NK-92 (cell line): ENCODE measurements around the gene TSC2.

Source experiments
- DNase-seq: peaks from one replicate; lab custom pipeline; 2025; ENCODE audit not compliant: unreplicated experiment; lab: John Stamatoyannopoulos, UW

The TSC2 gene

DNA sequence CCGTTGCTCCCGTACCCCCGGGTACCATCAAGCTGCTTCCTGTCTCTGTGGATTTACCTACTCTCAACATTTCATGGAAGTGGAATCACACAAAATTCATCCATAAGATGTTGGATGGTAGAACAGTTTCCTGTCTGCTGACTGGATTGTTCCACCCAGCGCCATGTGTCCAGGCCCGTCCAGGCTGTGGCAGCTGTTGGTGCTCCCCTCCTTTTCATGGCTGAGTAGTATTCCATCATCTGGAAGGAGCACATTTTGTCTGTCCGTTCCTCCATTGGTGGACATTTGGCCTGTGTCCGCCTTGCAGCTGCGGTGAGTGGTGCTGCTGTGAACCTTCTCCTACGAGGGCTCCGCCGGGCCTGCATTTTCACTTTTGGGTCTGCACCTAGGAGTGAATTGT lies 18.4 kb downstream of the TSC2 start:
- no peak for DNase-seq

DNA sequence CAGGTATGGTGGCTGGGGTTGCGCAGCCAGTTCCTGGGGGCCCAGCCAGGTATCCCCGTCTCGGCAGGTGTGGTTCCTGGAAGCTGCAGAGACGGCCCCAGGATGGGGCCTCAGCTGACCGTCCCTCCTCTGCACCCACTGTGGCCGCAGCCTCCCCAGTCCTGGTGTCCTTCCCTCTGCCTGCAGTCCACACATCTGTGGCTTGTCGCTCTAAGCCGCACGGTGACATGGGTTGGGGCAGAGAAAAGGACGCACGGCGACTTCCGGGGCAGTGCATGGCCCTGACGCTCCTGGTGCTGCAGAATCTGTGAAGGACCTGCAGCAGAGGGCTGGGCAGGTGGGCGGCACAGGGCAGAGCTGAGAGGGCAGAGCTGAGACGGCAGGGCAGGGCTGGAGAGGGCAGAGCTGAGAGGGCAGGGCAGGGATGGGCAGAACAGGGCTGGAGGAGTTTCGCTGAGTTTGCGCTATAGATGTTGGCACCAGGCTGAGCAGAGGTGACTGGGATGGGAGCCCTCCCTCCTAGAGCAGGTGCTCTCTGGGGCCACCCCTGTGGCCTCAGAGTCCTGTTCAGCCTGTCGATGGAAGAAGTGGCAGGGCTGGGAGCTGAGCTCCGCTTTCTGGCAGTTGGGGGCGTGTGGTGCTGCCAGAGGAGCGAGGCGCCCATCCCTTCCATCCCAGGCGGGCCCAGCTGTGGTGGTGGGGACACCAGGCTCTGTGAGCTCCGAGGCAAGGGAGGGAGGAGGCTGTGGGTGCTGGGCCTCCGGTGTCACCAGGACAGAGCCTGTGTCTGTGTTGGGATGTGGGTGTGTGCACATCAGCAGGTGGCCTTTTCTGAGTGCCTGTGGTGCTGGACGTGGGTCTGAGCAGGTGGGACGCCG lies 23.0 kb downstream of the TSC2 start:
- no peak for DNase-seq

DNA sequence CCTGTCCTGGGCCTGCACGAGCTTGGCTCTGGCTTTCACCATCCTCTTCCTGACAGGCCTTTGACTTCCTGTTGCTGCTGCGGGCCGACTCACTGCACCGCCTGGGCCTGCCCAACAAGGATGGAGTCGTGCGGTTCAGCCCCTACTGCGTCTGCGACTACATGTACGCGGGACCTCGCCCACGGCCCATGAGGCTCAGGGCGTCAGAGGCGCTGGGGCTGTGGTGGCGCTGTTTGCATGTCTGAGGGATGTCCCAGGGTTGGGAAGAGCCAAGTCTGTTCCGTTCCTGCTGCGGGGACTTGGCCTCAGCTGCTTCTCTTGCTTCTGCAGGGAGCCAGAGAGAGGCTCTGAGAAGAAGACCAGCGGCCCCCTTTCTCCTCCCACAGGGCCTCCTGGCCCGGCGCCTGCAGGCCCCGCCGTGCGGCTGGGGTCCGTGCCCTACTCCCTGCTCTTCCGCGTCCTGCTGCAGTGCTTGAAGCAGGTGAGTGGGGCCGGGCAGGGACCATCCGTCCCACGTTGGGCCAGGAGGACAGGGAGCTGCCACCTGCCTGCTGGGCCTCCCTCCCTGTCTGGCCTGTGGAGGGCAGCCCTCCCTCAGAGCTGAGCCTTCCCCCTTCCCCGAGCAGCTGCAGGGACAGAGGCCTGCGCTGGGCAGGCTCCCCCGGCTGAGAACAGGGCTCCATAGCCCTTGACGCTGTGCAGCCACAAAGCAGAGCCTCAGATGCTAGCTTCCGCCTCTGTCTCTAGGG lies 23.8 kb downstream of the TSC2 start:
- no peak for DNase-seq

DNA sequence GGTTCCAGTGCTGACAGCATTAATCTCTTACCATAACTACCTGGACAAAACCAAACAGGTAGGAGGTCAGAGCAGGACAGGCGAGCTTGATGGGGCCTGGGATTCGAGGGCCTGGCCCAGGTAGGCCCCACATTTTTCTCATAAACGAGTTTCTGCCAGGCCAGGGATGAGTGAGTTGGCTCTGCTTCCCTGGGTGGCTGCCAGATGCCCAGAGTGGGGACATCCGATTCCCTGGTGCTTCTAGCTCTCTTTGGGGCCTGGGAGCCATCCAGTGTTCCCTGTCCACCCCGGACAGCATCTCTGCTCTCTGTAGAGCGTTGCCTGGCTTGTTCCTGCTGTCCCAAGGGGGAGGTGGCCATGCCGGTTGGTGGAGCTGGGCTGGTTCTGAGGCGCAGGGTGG lies 25.1 kb downstream of the TSC2 start:
- no peak for DNase-seq

DNA sequence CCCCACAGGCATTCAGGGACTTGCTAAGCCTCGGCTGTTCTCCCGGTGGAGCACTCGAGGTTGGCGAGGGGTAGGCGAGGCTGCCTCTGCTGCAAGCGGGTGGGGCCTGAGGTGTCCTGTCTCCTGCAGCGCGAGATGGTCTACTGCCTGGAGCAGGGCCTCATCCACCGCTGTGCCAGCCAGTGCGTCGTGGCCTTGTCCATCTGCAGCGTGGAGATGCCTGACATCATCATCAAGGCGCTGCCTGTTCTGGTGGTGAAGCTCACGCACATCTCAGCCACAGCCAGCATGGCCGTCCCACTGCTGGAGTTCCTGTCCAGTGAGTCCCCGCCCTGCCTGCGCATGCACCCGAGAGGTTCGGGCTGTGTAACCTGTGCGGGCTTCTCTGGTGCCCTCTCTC lies 26.3 kb downstream of the TSC2 start:
- no peak for DNase-seq

DNA sequence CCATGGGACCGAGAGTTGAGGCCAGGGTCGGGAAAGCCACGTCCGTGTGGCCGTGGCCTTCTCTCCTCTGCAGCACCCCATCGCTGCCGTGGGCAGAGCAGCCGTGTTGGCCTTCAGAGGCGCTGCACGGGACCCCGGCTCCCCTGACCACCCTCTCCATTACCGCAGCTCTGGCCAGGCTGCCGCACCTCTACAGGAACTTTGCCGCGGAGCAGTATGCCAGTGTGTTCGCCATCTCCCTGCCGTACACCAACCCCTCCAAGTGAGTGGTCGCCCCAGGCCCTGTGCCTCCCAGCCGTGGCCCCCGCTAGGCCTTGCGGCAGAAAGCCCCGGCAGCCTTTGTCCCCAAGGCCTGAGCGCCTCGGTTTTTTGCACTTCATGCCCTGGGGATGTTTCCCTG lies 27.8 kb downstream of the TSC2 start:
- no peak for DNase-seq

DNA sequence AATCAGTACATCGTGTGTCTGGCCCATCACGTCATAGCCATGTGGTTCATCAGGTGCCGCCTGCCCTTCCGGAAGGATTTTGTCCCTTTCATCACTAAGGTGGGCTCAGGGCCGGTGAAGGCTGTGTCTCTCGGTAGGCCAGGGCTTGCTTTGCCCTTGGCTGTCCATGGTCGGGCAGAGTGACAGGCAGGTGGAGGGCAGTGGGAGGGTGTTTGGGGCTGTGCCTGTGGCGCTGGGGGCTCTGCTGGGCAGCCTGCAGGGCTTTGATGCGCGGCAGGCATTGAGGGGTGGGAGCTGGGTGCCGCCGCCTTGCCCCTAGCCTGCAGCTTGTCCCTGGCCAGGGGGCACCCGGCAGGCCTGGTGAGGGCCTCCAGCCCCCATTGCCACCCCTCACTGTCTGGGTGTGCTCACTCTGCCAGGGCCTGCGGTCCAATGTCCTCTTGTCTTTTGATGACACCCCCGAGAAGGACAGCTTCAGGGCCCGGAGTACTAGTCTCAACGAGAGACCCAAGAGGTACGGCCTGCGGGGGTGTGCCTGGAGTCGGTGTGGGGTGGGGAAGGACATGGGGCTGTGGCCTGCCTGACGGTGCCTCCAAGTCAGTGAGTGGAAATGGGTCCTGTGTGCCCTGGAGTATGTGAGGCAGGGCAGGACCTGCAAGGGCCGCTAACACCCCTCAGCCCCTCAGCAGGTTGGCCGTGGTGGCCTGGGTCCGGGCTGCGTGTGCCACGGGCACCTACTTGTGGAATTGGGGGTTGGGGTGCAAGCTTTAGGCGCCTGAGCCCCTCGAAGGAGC lies 28.5 kb downstream of the TSC2 start:
- DNase-seq: no peak

DNA sequence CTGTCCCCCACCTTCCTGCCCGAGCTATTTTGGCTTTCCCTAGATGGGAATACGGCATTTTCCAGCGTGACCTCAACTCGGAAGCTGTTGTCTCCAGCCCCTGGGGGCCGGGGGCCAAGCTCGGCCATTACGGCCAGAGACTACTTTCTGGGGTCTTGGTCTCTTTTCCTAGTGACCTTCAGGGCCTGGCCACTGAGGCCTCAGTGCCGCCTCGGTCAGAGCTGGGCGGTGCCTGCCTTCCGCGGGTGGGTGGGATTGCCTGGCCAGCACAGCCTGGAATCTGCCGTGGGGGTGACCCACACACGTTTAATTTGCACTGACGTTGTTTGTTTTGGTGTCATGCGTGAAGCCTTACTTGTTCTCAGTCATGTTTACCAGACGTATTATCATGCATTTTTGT lies 29.2 kb downstream of the TSC2 start:
- no peak for DNase-seq

DNA sequence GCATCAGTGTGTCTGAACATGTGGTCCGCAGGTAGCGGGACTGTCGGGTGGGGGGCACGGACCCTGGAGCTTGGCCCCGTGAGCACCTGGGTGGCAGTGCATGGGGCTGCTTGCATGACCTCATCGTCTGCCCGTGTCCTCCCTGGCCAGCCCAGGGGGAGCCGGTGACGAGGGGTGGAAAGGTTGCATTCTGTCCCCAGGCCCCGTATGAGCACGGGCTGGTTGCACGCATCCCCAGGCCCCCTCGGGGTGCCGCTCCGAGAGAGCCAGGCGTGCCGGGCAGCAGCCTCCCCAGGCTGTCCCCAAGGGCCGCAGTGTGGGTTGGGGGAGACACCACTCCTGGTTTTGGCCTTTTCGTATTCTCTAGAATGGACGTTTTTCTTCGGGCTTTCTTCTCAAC lies 29.9 kb downstream of the TSC2 start:
- no peak for DNase-seq

DNA sequence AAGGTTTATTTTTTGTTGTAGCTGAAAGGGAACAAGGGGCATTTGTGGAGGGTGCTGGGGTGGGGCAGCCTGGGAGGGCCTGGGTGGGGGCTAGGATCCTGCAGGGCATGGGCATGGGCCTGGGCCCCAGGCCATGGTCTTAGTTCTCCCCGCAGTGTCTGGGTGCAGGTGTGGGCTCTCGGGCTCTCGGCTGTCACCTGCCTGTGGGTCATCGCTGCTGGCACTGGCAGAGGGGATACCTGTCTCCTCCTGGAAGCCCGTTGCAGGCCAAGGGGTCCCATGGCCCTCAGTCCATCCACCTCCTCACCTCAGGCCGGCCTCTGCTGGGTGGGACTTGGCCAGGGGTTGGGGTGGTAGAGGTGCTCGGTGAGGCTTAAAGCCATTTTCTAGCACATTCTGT lies 30.3 kb downstream of the TSC2 start:
- DNase-seq: no peak

DNA sequence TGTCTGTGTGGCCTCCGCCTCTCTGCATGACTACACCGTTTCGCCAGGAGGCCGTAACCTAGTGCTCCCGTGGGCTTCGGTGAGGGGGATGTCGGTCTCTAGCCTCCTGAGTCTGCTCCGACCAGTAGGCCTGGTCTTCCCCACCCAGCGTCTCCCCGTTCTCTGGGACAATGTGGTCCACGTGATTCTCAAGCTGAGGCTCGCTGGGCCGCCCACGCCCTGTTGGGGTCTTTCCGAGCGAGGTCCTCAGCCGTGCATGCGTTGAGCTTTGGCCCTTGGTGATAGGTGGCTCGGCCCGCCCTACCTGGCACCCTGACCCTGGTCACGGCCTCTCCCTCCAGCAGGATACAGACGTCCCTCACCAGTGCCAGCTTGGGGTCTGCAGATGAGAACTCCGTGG lies 30.9 kb downstream of the TSC2 start:
- DNase-seq: no peak

DNA sequence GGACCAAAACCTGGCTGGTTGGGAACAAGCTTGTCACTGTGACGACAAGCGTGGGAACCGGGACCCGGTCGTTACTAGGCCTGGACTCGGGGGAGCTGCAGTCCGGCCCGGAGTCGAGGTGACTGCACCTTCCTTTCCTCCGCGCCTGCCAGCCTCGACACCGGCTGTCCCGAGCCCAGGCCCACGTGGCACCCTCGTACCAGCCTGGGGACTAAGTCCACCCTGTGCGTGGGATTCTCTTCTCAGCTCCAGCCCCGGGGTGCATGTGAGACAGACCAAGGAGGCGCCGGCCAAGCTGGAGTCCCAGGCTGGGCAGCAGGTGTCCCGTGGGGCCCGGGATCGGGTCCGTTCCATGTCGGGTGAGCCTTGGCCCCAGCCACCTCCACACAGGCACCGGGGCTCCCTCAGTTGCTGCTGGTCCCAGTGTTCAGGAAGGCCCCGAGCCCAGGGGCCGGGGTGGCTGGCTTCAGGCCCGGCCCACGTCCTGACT lies 31.6 kb downstream of the TSC2 start:
- no peak for DNase-seq

DNA sequence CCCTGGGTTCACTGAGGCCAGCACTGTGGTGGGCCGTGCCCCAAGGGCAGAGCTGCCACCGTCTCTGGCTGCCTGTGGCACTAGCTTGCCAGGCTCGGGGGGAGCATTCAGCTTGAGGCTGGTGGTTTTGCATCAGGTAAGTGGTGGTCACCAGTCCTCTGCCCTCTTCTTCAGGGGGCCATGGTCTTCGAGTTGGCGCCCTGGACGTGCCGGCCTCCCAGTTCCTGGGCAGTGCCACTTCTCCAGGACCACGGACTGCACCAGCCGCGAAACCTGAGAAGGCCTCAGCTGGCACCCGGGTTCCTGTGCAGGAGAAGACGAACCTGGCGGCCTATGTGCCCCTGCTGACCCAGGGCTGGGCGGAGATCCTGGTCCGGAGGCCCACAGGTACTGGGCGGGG lies 32.2 kb downstream of the TSC2 start:
- DNase-seq: no peak

DNA sequence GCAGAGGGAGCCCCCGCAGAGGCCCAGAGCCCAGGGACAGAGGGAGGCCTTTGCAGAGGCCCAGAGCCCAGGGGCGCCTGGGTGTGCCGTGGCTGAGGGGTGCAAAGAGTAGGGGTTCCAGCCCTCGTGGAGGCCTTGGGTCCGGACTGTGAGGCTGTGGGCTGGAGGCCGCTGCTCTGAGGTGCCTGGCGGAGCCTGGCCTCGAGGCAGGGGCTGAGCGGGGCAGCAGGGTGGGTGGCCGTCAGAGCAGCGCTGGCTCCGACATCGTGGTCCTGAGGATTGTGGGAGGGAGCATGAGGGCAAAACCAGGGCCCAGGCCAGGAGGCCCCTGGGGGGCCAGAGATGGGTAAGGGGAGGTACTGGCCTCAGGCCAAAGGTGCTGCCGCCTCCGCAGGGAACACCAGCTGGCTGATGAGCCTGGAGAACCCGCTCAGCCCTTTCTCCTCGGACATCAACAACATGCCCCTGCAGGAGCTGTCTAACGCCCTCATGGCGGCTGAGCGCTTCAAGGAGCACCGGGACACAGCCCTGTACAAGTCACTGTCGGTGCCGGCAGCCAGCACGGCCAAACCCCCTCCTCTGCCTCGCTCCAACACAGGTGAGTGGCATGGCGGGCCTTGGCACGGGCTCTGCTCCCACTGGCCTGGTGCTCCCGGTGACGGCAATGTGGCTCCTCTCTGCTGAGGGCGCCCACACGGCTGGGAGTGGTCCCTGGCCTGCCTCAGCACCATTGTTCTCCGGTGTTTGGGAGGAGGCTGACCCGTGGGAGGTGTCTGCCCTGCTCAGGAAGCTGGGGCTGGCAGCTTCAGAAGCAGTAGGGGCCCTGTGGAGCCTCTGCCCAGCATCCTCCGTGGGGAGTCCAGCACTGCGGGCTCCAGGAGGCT lies 33.7 kb downstream of the TSC2 start:
- no peak for DNase-seq

DNA sequence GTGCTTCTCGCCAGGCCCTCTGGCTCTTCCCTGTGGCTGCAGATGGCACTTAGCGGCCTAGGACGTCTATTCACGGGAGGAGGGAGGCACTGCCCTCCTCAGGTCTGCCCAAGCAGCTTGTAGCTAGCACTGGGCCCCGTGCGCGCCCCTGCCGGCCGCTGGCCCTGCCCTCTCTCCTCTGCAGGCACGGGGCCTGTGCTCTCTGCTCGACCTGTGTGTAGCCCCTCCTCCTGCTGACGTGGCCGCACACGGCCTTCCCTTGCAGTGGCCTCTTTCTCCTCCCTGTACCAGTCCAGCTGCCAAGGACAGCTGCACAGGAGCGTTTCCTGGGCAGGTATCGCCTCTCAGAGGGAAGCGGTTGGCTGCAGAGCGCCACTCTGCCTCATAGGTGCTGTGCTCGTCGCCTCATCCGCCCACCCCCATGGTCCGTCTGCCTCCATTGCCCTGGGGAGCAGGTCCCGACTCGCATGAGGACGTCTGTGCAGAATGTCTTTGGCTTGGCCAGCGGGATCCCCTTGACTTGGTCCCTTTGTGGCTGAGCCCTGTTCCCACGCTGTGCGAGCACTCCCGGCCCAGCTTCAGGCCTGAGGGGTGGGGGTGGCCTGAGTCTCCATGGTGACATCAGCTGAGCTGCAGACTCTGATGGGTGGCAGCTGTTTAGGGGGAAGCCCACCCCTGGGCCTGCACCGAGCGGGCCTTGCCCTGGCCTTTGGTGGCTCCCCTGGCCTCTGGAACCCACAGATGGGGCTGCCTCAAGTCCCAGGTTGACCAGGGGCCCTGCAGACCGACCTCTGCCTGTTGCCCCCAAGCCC lies 34.6 kb downstream of the TSC2 start:
- DNase-seq: no peak

DNA sequence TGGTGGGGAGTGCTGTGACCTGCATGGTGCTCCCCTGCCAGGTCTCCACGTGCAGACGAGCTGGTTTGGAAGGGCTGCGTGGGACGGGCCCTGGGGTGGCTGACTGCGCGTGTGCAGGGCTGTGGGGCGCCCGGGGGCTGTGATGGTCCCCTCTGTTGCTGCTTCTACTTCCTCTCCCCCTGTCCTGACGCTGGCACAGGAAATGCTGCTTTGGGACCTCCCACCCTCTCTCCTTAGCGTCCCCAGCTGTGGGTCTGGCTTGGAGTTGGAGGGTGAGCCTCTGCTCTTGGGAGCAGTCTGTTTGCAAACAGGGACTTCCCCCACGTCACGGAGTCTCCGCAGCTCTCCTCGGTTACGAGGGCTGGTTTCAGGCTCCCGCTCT lies 35.2 kb downstream of the TSC2 start:
- no peak for DNase-seq

DNA sequence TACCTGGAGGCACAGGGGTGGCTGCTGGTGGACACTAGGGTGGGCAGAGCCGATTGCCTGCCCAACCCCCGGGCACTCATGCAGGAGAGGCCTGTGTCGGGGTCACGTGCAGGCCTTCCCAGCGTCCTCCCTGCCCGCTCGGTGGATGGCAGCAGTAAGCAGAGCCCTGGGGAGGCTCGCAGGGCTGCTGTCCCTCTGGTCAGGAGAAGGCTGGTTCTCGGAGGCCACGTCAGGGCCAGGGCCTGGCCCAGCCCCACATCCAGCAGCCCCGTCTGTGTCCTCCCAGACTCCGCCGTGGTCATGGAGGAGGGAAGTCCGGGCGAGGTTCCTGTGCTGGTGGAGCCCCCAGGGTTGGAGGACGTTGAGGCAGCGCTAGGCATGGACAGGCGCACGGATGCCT lies 35.6 kb downstream of the TSC2 start:
- no peak for DNase-seq

DNA sequence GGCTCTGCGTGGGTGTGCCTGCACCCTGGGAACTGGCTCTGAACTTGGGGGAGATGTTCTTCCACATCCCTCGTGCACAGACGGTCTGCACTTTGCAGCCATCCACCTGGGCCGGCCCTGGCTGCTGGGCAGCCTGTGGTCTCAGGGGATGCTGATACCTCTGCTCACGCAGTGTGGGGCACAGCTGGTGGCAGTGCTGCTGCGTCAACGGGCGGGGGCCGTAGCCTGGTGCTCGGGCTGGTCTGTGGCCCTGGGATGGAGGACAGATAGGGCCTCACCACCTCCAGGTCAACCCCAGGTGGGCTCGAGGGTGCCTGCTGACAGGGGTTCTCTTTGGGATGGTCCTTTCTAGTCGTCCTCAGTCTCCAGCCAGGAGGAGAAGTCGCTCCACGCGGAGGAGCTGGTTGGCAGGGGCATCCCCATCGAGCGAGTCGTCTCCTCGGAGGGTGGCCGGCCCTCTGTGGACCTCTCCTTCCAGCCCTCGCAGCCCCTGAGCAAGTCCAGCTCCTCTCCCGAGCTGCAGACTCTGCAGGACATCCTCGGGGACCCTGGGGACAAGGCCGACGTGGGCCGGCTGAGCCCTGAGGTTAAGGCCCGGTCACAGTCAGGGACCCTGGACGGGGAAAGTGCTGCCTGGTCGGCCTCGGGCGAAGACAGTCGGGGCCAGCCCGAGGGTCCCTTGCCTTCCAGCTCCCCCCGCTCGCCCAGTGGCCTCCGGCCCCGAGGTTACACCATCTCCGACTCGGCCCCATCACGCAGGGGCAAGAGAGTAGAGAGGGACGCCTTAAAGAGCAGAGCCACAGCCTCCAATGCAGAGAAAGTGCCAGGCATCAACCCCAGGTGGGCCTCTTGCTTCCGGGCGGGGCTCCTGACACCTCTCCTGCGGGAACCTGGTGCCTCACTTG lies 36.3 kb downstream of the TSC2 start:
- DNase-seq: no peak
